HFFc6 (cell line): Measurements from ENCODE around the gene MRPS30. TPM values are rescaled to one million over a fixed set of nuclear protein-coding genes. Genes with fewer than 3 reads are reported as not detected.

Source experiments
- DNase-seq: peaks from one replicate; pipeline ENCODE4 v3.0.0-alpha.2; 2018
- H3K27ac Mint-ChIP-seq: 2 replicates; pipeline ENCODE4 v1.8.0; 2020; ENCODE audit warnings: mild to moderate bottlenecking, mixed read lengths
- H3K27me3 Mint-ChIP-seq: 2 replicates; pipeline ENCODE4 v1.8.0; 2021; ENCODE audit warnings: mild to moderate bottlenecking, moderate library complexity, mixed read lengths; ENCODE audit not compliant: insufficient read depth
- H3K36me3 Mint-ChIP-seq: 2 replicates; pipeline ENCODE4 v1.8.0; 2021; ENCODE audit warnings: low read depth, mixed read lengths
- H3K4me1 Mint-ChIP-seq: 2 replicates; pipeline ENCODE4 v1.8.0; 2020; ENCODE audit warnings: low read depth, mixed read lengths
- H3K4me3 Mint-ChIP-seq: 2 replicates; pipeline ENCODE4 v1.8.0; 2020; ENCODE audit warnings: mild to moderate bottlenecking, moderate library complexity, mixed read lengths
- H3K9me3 Mint-ChIP-seq: 2 replicates; pipeline ENCODE4 v1.8.0; 2020; ENCODE audit warnings: mild to moderate bottlenecking, mixed read lengths
- CTCF ChIP-seq: fragments of 200-600 bp; sonication (generic); IDR thresholded peaks from 2 replicates; pipeline ENCODE4 v1.5.0; 2021; ENCODE audit warnings: antibody characterized with exemption, mild to moderate bottlenecking
- total RNA-seq, 6 experiments: library from RNA; stranded (reverse); fragmentation: NEBNext Ultra II Directional; extraction: Animal tissue kit (Norgen Biotek cat#: 25700); gene quantifications; 2 replicates in 1 of 6; 3 replicates in 5 of 6; pipeline ENCODE4 v1.2.3, GENCODE V29; 2021

Gene MRPS30
- total RNA-seq, 6 experiments from 2014 or later = 28.3 to 33.7 (median 30.9) TPM

GRCh38 chr5:44794371-44794770 lies 14.4 kb upstream of the MRPS30 start:
- H3K9me3 Mint-ChIP-seq = no peaks in the 10 kb centered on the region; the same call in 1 of the 2 replicates
- no peaks in the 10 kb centered on the region for H3K36me3 Mint-ChIP-seq
- no peak for DNase-seq
- no peak for TF ChIP-seq CTCF
- peaks cover 10% of the 10 kb centered on the region for H3K4me1 Mint-ChIP-seq
- no peak overlapping the region for H3K4me3 Mint-ChIP-seq
- no peak overlapping the region for H3K27ac Mint-ChIP-seq
- no peaks in the 10 kb centered on the region for H3K27me3 Mint-ChIP-seq

- Mint-ChIP-seq H3K4me3 (no peak overlapping the region), H3K27me3 (no peaks in the 10 kb centered on the region), H3K9me3 (no peaks in the 10 kb centered on the region; the same call in 1 of the 2 replicates), H3K36me3 (no peaks in the 10 kb centered on the region), H3K4me1 (no peaks in the 10 kb centered on the region), H3K27ac (no peak overlapping the region)
- DNase-seq = no peak
- no peak for TF ChIP-seq CTCF
Observed at GRCh38 chr5:44795496-44795895, 13.3 kb upstream of the MRPS30 start.

GRCh38 chr5:44797841-44798240 lies 10.9 kb upstream of the MRPS30 start:
- no peak for TF ChIP-seq CTCF
- Mint-ChIP-seq H3K36me3 (no peaks in the 10 kb centered on the region), H3K27me3 (no peaks in the 10 kb centered on the region), H3K4me3 (no peak overlapping the region), H3K4me1 (no peaks in the 10 kb centered on the region), H3K9me3 (no peaks in the 10 kb centered on the region; the same call in 1 of the 2 replicates), H3K27ac (no peak overlapping the region)
- DNase-seq = no peak

- H3K36me3 Mint-ChIP-seq = no peaks in the 10 kb centered on the region
- no peak overlapping the region for H3K27ac Mint-ChIP-seq
- no peak for DNase-seq
- H3K4me1 Mint-ChIP-seq = no peaks in the 10 kb centered on the region
- H3K9me3 Mint-ChIP-seq = no peaks in the 10 kb centered on the region
- peaks cover 1% of the 10 kb centered on the region for H3K27me3 Mint-ChIP-seq
- H3K4me3 Mint-ChIP-seq = no peak overlapping the region
- TF ChIP-seq CTCF = no peak
Observed at GRCh38 chr5:44801992-44802391, 6.8 kb upstream of the MRPS30 start.

GRCh38 chr5:44806608-44807007 lies 2.1 kb upstream of the MRPS30 start:
- H3K36me3 Mint-ChIP-seq = peaks cover 14% of the 10 kb centered on the region
- H3K9me3 Mint-ChIP-seq = no peaks in the 10 kb centered on the region
- peaks cover 2% of the 10 kb centered on the region for H3K27me3 Mint-ChIP-seq
- no peak overlapping the region for H3K4me3 Mint-ChIP-seq
- no peak for DNase-seq
- TF ChIP-seq CTCF = no peak
- peaks cover 24% of the 10 kb centered on the region for H3K4me1 Mint-ChIP-seq
- no peak overlapping the region for H3K27ac Mint-ChIP-seq

DNA sequence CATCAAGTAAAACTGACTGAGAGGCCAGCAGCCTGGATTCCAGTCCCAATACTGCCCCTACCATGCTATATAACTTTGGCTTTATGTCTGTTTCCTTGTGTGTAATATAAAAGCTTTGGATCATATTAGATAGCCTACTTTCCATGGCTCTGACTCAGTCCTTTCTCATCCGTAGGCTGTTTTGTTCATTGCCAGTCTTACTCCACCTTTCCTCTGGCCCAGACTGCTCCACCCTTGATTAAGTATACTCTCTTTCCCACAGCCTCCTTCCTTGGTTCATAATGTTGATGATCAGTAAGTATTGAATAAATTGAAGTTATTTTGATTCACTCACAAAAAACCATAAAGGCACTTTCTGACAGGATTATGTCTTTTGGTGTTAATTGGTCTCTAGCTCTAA lies 1.5 kb upstream of the MRPS30 start:
- Mint-ChIP-seq H3K27me3 (peaks cover 2% of the 10 kb centered on the region), H3K27ac (no peak overlapping the region; the same call in 1 of the 2 replicates), H3K9me3 (no peaks in the 10 kb centered on the region), H3K36me3 (peaks cover 16% of the 10 kb centered on the region), H3K4me3 (no peak overlapping the region), H3K4me1 (peaks cover 24% of the 10 kb centered on the region)
- TF ChIP-seq CTCF = no peak
- DNase-seq = no peak
